GM12878 (cell line): ENCODE results near the gene LRCH3. TPM values are rescaled to one million over a fixed set of nuclear protein-coding genes. Genes with fewer than 3 reads are reported as not detected.

Experiments
- ATAC-seq: fragments of 200-7000 bp; cut with Tn5 transposase; 3 replicates; pipeline ENCODE4 v1.9.1; 2020; ENCODE audit warnings: mild to moderate bottlenecking, moderate library complexity
- BruUV-seq: library from RNA; stranded (reverse); fragments of 400-500 nt; replicated peaks from 2 replicates; lab custom pipeline; 2021; lab: Mats Ljungman, UMichigan
- CTCF ChIA-PET: fragments of 300-600 bp; sonication (Branson Sonifier 250); formaldehyde crosslinking; extraction: SDS; loops from one replicate; lab custom pipeline; 2021; ENCODE audit warnings: inconsistent platforms; lab: Yijun Ruan, JAX
- POLR2A ChIA-PET: fragments of 350-600 bp; formaldehyde crosslinking; extraction: SDS; loops from one replicate; lab custom pipeline; 2021; ENCODE audit warnings: inconsistent platforms; lab: Charles Lee
- RAD21 ChIA-PET: fragments of 300-600 bp; sonication (Branson Sonifier 250); formaldehyde crosslinking; loops from one replicate; lab custom pipeline; 2023; ENCODE audit warnings: antibody characterized with exemption; ENCODE audit not compliant: unreplicated experiment; lab: Charles Lee
- SMC1A ChIA-PET: fragments of 300-600 bp; sonication (Branson Sonifier 250); formaldehyde crosslinking; loops from one replicate; lab custom pipeline; 2023; ENCODE audit not compliant: unreplicated experiment, uncharacterized antibody; lab: Charles Lee
- DNase-seq: peaks from one replicate; pipeline ENCODE4 v3.0.0-alpha.2; 2011; ENCODE audit warnings: low read depth, low spot score
- FAIRE-seq: peaks from 3 replicates; lab custom pipeline; 2011; peaks lifted over from hg19 to GRCh38; lab: Jason Lieb, UNC
- H2AFZ ChIP-seq: 2 replicates; pipeline ENCODE4 v1.6.0; 2011; ENCODE audit warnings: low read depth, low read length, control low read depth; ENCODE audit not compliant: control insufficient read depth
- H3K27ac ChIP-seq: 2 replicates; pipeline ENCODE4 v1.5.1; 2011; ENCODE audit warnings: control low read depth; ENCODE audit not compliant: control insufficient read depth, insufficient read depth
- H3K27me3 ChIP-seq, 2 experiments: replicated peaks in 1 of 2; 2 replicates each; pipeline versions ENCODE4 v1.6.0 to v1.6.1; 2011; ENCODE audit warnings: low read length in 1 of 2; ENCODE audit not compliant: control insufficient read depth in 2 of 2, insufficient read depth in 2 of 2
- H3K36me3 ChIP-seq, 2 experiments: 2 replicates each; pipeline ENCODE4 v1.5.1; 2011; ENCODE audit warnings: low read length in 1 of 2; ENCODE audit not compliant: control insufficient read depth in 2 of 2, insufficient read depth in 2 of 2
- H3K4me1 ChIP-seq: 2 replicates; pipeline ENCODE4 v1.6.1; 2011; ENCODE audit warnings: mild to moderate bottlenecking, low read length, moderate library complexity, mixed read lengths; ENCODE audit not compliant: control insufficient read depth, insufficient read depth
- H3K4me2 ChIP-seq: 2 replicates; pipeline ENCODE4 v1.6.0; 2011; ENCODE audit warnings: control low read depth; ENCODE audit not compliant: control insufficient read depth, insufficient read depth
- H3K4me3 ChIP-seq: fragments of 200-600 bp; sonication (generic); 2 replicates; pipeline ENCODE4 v1.5.1; 2016
- H3K79me2 ChIP-seq: 2 replicates; pipeline ENCODE4 v1.6.0; 2011; ENCODE audit warnings: low read length; ENCODE audit not compliant: control insufficient read depth, insufficient read depth
- H3K9ac ChIP-seq: 2 replicates; pipeline ENCODE4 v1.8.0; 2011; ENCODE audit warnings: low read length, control low read depth, mixed read lengths; ENCODE audit not compliant: control insufficient read depth, insufficient read depth
- H3K9me3 ChIP-seq: replicated peaks from 3 replicates; pipeline ENCODE4 v1.5.1; 2011; ENCODE audit warnings: mild to moderate bottlenecking, low read length; ENCODE audit not compliant: control insufficient read depth, insufficient read depth
- H4K20me1 ChIP-seq: 2 replicates; pipeline ENCODE4 v1.6.0; 2011; ENCODE audit not compliant: control insufficient read depth, insufficient read depth
- BHLHE40 ChIP-seq, 2 experiments: fragments of 450-650 bp in 1 of 2; IDR thresholded peaks; 2 replicates each; pipeline ENCODE4 v1.6.1; 2011 to 2017; ENCODE audit warnings: low read depth in 2 of 2, borderline replicate concordance in 1 of 2, improper control_type of control experiment in 1 of 2, low read length in 1 of 2, mild to moderate bottlenecking in 1 of 2
- CEBPB ChIP-seq, 2 experiments: fragments of 150-350 bp in 1 of 2; IDR thresholded peaks; 2 replicates each; pipeline ENCODE4 v1.6.1; 2012 to 2014; ENCODE audit warnings: low read depth in 2 of 2, low read length in 2 of 2, borderline replicate concordance in 1 of 2, inconsistent platforms in 1 of 2
- ETV6 ChIP-seq, 2 experiments: fragments of 450-650 bp in 1 of 2; IDR thresholded peaks in 1 of 2; conservative IDR thresholded peaks in 1 of 2; 2 replicates each; pipeline ENCODE4 v1.6.1; 2014; ENCODE audit warnings: antibody characterized with exemption in 1 of 2, borderline replicate concordance in 1 of 2, low read depth in 1 of 2, mild to moderate bottlenecking in 1 of 2, moderate library complexity in 1 of 2
- HCFC1 ChIP-seq: fragments of 150-350 bp; IDR thresholded peaks from 2 replicates; pipeline ENCODE4 v1.6.1; 2014; ENCODE audit warnings: low read length
- JUNB ChIP-seq: IDR thresholded peaks from 2 replicates; pipeline ENCODE4 v1.6.1; 2016; ENCODE audit warnings: antibody characterized with exemption, mild to moderate bottlenecking
- LARP7 ChIP-seq: fragments of 450-650 bp; IDR thresholded peaks from 2 replicates; pipeline ENCODE4 v1.6.1; 2017; ENCODE audit warnings: mild to moderate bottlenecking
- MTA2 ChIP-seq: fragments of 450-650 bp; IDR thresholded peaks from 2 replicates; pipeline ENCODE4 v1.6.1; 2016; ENCODE audit warnings: low read depth, mild to moderate bottlenecking, moderate library complexity
- MTA3 ChIP-seq: IDR thresholded peaks from 2 replicates; pipeline ENCODE4 v1.6.1; 2012; ENCODE audit warnings: low read length, inconsistent platforms, borderline replicate concordance
- NFIC ChIP-seq: IDR thresholded peaks from 2 replicates; pipeline ENCODE4 v1.6.1; 2012; ENCODE audit warnings: low read depth, mild to moderate bottlenecking, inconsistent platforms, low read length, moderate library complexity
- NFYA ChIP-seq: IDR thresholded peaks from 2 replicates; pipeline ENCODE4 v1.6.1; 2011; ENCODE audit warnings: low read depth, mild to moderate bottlenecking, low read length, improper control_type of control experiment, borderline replicate concordance
- RUNX3 ChIP-seq: IDR thresholded peaks from 2 replicates; pipeline ENCODE4 v1.6.1; 2012; ENCODE audit warnings: low read length, inconsistent platforms
- SIN3A ChIP-seq: IDR thresholded peaks from 2 replicates; pipeline ENCODE4 v1.6.1; 2012; ENCODE audit warnings: low read depth, low read length, improper control_type of control experiment
- SMARCA5 ChIP-seq: fragments of 450-650 bp; IDR thresholded peaks from 2 replicates; pipeline ENCODE4 v1.6.1; 2017; ENCODE audit warnings: mild to moderate bottlenecking
- SPI1 ChIP-seq: IDR thresholded peaks from 2 replicates; pipeline ENCODE4 v1.6.1; 2011; ENCODE audit warnings: low read depth, mild to moderate bottlenecking, low read length, moderate library complexity, borderline replicate concordance; ENCODE audit not compliant: insufficient read depth
- SRF ChIP-seq, 2 experiments: IDR thresholded peaks; 2 replicates each; pipeline ENCODE4 v1.6.1; 2011; ENCODE audit warnings: low read depth in 2 of 2, low read length in 2 of 2, mild to moderate bottlenecking in 1 of 2, moderate library complexity in 1 of 2
- SUZ12 ChIP-seq: fragments of 200-600 bp; sonication (generic); IDR thresholded peaks from one replicate; pipeline ENCODE4 v1.6.1; 2018; ENCODE audit warnings: antibody characterized with exemption, mild to moderate bottlenecking; ENCODE audit not compliant: unreplicated experiment
- TARDBP ChIP-seq: IDR thresholded peaks from 2 replicates; pipeline ENCODE4 v1.6.1; 2016; ENCODE audit warnings: borderline replicate concordance
- whole genome bisulfite sequencing: methylation state at CpG from one replicate; pipeline ENCODE4 v1.1.6; 2016; ENCODE audit warnings: low lambda C conversion rate; ENCODE audit not compliant: insufficient replicate concordance, insufficient coverage; ENCODE audit errors: missing lambda C conversion rate; 5-methylcytosine and 5-hydroxymethylcytosine counted together
- in situ Hi-C: fragments of 300-500 bp; cut with MboI; formaldehyde crosslinking; loops from 9 replicates; pipeline ENCODE4 v1.14.3; 2018; ENCODE audit warnings: mixed read lengths
- intact Hi-C: fragments of 100-400 bp; cut with micrococcal nuclease; formaldehyde crosslinking; loops from one replicate; pipeline ENCODE4 v1.14.2; 2022; ENCODE audit not compliant: unreplicated experiment
- polyA plus RNA-seq, 11 experiments: library from polyadenylated mRNA; depleted of rRNA in 4 of 11; unstranded in 6 of 11; stranded (reverse) in 5 of 11; fragments of >200 nt; fragmentation: Nextera tagmentation in 4 of 11; fragmentation: Illumina TruSeq in 1 of 11; extraction: Ambion mirVana in 4 of 11; extraction: Trizol in 1 of 11; gene quantifications; 1 replicate in 1 of 11; 2 replicates in 10 of 11; pipeline versions ENCODE4 v1.2.1 to v1.2.3, GENCODE V29; 2011 to 2016; ENCODE audit warnings: inconsistent platforms in 2 of 11, missing spikeins in 2 of 11, low read depth in 1 of 11
- total RNA-seq, 4 experiments: library from RNA; depleted of rRNA in 3 of 4; stranded (reverse); fragments of >200 nt in 3 of 4; fragmentation: Illumina TruSeq in 1 of 4; extraction: Trizol in 1 of 4; gene quantifications; 2 replicates each; pipeline versions ENCODE4 v1.2.1 to v1.2.3, GENCODE V29; 2013 to 2021
- TF ChIP-seq, protein P1 (sequence below): fragments of 150-350 bp; IDR thresholded peaks from 2 replicates; pipeline ENCODE4 v1.6.1; 2014; ENCODE audit warnings: mild to moderate bottlenecking, low read depth, low read length
- TF ChIP-seq, protein P2 (sequence below): IDR thresholded peaks from 2 replicates; pipeline ENCODE4 v1.6.1; 2011; ENCODE audit warnings: mild to moderate bottlenecking, low read depth, low read length, moderate library complexity; ENCODE audit not compliant: insufficient replicate concordance

LRCH3 gene
- total and polyA plus RNA-seq, 10 of the 15 experiments (the other 5 are each of a cell fraction or from before 2014, with no cell fraction given), result 3.9 to 136 (median 40.6) TPM

DNA sequence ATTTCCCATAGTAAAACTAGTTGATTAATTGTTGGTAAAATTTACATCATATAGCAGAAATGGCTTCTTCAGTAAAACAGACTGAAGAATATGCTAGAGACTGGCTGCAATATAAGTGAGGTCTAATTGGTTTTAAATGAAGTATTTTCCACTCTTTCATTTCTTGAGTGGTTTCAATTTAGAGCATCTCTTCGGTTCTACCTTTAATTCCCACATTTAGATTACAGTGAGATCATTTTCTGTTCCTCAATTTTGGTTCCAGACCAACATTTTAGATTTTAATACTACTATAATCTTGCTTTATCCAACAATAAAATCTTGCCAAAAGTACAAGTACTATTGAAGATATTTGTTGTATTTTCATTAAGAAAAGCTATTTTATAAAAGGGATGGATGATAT is 1.0 kb upstream of the LRCH3 start:
- TF ChIP-seq MTA2 (0 out of 2 replicates have a peak, but pooled peaks have one; percentile 37), MTA3 (no peak), LARP7 (no peak), SRF (IDR thresholded peaks at IDR 0.05; ENCODE audit: low read depth in 2 of 2, low read length in 2 of 2) (no peak), TARDBP (no peak), NFYA (no peak), CEBPB (IDR thresholded peaks at IDR 0.05; ENCODE audit: borderline replicate concordance in 1 of 2, low read depth in 2 of 2, low read length in 2 of 2) (no peak), SUZ12 (no peak), HCFC1 (no peak), NFIC (0 out of 2 replicates have a peak, but pooled peaks have one; percentile 33), SPI1 (peak; percentile 48; the same call in 1 of the 2 replicates), JUNB (peak; percentile 10; the same call in 1 of the 2 replicates), SMARCA5 (no peak), ETV6 (conservative IDR thresholded peaks at IDR 0.05 in 1 of 2, IDR thresholded peaks at IDR 0.05 in 1 of 2; ENCODE audit: borderline replicate concordance in 1 of 2, low read depth in 1 of 2) (no peak), SIN3A (no peak), BHLHE40 (IDR thresholded peaks at IDR 0.05; ENCODE audit: borderline replicate concordance in 1 of 2, low read depth in 2 of 2, low read length in 1 of 2) (no peak), RUNX3 (peak; percentile 11; the same call in 1 of the 2 replicates)
- TF ChIP-seq, protein P1, sequence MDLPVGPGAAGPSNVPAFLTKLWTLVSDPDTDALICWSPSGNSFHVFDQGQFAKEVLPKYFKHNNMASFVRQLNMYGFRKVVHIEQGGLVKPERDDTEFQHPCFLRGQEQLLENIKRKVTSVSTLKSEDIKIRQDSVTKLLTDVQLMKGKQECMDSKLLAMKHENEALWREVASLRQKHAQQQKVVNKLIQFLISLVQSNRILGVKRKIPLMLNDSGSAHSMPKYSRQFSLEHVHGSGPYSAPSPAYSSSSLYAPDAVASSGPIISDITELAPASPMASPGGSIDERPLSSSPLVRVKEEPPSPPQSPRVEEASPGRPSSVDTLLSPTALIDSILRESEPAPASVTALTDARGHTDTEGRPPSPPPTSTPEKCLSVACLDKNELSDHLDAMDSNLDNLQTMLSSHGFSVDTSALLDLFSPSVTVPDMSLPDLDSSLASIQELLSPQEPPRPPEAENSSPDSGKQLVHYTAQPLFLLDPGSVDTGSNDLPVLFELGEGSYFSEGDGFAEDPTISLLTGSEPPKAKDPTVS, result no peak
- TF ChIP-seq, protein P2, sequence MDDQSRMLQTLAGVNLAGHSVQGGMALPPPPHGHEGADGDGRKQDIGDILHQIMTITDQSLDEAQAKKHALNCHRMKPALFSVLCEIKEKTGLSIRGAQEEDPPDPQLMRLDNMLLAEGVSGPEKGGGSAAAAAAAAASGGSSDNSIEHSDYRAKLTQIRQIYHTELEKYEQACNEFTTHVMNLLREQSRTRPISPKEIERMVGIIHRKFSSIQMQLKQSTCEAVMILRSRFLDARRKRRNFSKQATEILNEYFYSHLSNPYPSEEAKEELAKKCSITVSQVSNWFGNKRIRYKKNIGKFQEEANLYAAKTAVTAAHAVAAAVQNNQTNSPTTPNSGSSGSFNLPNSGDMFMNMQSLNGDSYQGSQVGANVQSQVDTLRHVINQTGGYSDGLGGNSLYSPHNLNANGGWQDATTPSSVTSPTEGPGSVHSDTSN, result no peak
- TF ChIP-seq, all 136 proteins: peak for 5

More for the DNA sequence above, 1.0 kb upstream of the LRCH3 start:
- H4K20me1 ChIP-seq, result no peaks in the 10 kb centered on the region
- H3K27ac ChIP-seq, result peak overlapping the region; percentile 97
- ChIA-PET RAD21 (interaction anchor here (1.2 to 1.7 kb wide), 2 partner anchors 39 kb away, joined by 3 to 5 read pairs; no protein-coding TSS in a partner anchor), SMC1A (interaction anchor here (1.1 to 3.8 kb wide), 5 partner anchors 11 to 78 kb away, joined by 4 to 14 read pairs (median 13); no protein-coding TSS in a partner anchor), CTCF (interaction anchor here (1.1 to 2.2 kb wide), 4 partner anchors 11 to 68 kb away, joined by 3 to 6 read pairs (median 4); partner anchors contain the start of gene RUBCN), POLR2A (interaction anchor here (0.7 kb wide), 1 partner anchor 55 kb away, joined by 6 read pairs; no protein-coding TSS in a partner anchor)
- 0 out of 2 replicates have a peak overlapping the region, but pooled peaks have one; percentile 79 for H3K4me3 ChIP-seq
- H3K9ac ChIP-seq, result peak overlapping the region; percentile 96
- BruUV-seq, result TSS peak; percentile 86
- H3K9me3 ChIP-seq, result no peaks in the 10 kb centered on the region; the same call in 2 of the 3 replicates
- FAIRE-seq (no peak), DNase-seq (no peak), ATAC-seq (no peak)
- intact Hi-C loops, result loop anchor here (2.0 kb wide), 4 partner anchors 39 to 77 kb away; partner anchors contain the start of gene RUBCN
- H3K79me2 ChIP-seq, result peaks cover 49% of the 10 kb centered on the region
- H3K4me2 ChIP-seq, result peak overlapping the region; percentile 85
- in situ Hi-C loops, result no loop called here
- H3K27me3 ChIP-seq, result no peaks in the 10 kb centered on the region
- no peaks in the 10 kb centered on the region for H3K36me3 ChIP-seq
- H2AFZ ChIP-seq, result no peak overlapping the region
- peaks cover 17% of the 10 kb centered on the region for H3K4me1 ChIP-seq
- WGBS, result 0% methylated on average over 1 of the region's 1 CpG
